ENCODE measurements around the gene SURF2. TPM values are rescaled to one million over a fixed set of nuclear protein-coding genes. Genes with fewer than 3 reads are reported as not detected.

SURF2 gene
- total and polyA plus RNA-seq, 5 donors: 11.3 to 23.4 (median 12.8) TPM

DNA sequence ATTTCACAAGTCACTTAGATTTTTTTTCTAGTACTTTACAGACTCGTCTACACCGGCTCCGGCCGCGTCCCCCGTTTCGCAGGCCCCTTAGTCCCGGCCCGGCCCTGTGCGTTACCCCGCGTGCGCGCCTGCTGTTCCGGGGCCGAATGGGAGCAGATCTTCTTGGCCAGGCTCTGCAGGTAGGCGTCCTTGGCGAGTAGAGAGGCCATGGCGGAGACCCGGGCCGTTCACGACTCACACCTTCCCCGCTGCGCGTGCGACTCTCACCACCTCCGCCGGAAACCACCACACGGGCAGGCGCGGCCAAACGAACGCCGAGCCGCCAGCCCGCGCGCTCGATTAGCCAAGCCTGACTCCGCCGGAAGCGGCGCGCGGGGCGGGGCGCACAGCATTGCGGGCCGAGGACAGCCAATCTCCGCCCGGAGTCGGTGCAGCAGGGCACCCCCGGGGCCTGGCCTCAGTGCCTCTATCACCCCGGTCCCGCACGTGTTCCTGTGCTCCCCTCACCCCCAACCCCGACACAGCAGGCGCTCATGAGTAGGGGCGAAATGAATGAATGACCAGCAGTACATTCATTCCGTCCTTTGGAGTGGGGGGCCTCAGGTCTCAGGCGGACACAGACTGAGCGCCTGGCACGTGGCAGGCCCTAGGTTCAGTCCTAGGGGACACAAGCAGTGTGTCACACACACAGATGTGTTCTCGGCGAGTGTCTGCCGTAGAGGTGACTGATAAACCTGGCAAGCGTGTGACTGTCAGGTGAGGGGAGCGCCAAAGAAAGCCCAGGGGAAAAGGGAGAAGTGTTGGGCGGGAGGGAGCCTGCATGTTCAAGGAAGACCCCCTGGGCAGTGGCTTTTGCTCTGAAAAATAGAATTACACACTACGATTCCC is 20.2 kb upstream of the SURF2 start, which contains the start of gene SURF6:
TSS of gene SURF6 (minus strand) at position 265 of the 888 bp plus-strand sequence. CDS start at position 209, 56 bp downstream.
- H3K4me1 ChIP-seq (ENCODE audit: control insufficient read depth, insufficient read depth, low read length): peaks cover 3% of the 10 kb centered on the region
- H3K9me3 ChIP-seq (ENCODE audit: control insufficient read depth, low read length): no peaks in the 10 kb centered on the region
- ATAC-seq: peak; percentile 96 to 97
- peak within 1 kb of the TSS; percentile 79 for H3K4me3 ChIP-seq (ENCODE audit: low read length)
- H3K27ac ChIP-seq (ENCODE audit: low read length): peak within 1 kb of the TSS; percentile 73
- H3K27me3 ChIP-seq (ENCODE audit: control insufficient read depth, insufficient read depth): no peaks in the 10 kb centered on the region
- 4% methylated on average over 70 of the region's 70 CpGs for WGBS
- intact Hi-C loops (cut with DNase I): no loop called here
- peak; percentile 94 to 97 (median 96) for DNase-seq

DNA sequence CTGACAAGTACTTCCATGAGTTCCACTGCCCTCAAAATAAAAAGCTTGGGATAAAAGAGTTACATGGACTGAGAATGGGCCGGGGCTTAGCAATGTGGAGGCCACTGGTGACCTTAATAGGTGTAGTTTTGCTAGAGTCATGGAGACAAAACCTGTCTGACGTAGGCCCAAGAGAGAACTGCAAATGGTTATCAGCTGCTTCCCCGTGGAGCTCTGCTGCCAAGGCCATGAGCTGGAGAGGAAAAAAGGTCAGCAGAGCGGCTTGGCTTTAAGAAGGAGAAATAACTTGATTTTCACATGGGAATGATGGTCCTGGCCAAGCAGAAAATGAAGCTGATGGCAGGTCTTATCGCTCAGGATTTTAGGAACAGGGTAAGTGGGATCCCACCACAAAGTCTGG is 16.7 kb upstream of the SURF2 start:
- DNase-seq (peak in 1 of 3 donors; percentile 7), ATAC-seq (no peak)
- H3K4me3 ChIP-seq (ENCODE audit: low read length): no peak overlapping the region
- H3K9me3 ChIP-seq (ENCODE audit: control insufficient read depth, low read length): no peaks in the 10 kb centered on the region
- no peaks in the 10 kb centered on the region for H3K27me3 ChIP-seq (ENCODE audit: control insufficient read depth, insufficient read depth)
- peaks cover 3% of the 10 kb centered on the region for H3K4me1 ChIP-seq (ENCODE audit: control insufficient read depth, insufficient read depth, low read length)
- WGBS: 74% methylated on average over 5 of the region's 5 CpGs
- intact Hi-C loops (cut with DNase I): no loop called here
- H3K27ac ChIP-seq (ENCODE audit: low read length): no peak overlapping the region

DNA sequence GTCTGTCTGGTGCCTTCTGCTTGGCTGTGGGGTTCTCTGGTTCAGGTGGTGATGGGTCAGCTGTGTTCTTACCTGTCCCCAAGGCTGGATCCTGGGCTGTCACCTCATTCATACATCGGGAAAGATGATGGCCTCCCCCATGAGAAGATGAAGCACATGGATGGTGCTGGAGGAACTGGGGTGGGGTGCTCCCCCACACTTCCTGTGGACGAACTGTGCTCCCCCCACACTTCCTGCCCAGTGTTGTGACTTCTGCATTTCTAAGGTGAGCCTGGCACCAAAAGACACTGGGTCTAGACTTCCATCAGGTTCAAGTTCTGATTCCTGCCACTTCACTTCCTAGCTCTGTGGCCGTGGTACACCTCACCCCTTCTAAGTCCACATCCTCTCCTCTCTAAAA is 16.1 kb upstream of the SURF2 start:
- Histone ChIP-seq H3K9me3 (ENCODE audit: control insufficient read depth, low read length) (no peaks in the 10 kb centered on the region), H3K4me1 (ENCODE audit: control insufficient read depth, insufficient read depth, low read length) (peaks cover 2% of the 10 kb centered on the region), H3K27me3 (ENCODE audit: control insufficient read depth, insufficient read depth) (no peaks in the 10 kb centered on the region), H3K27ac (ENCODE audit: low read length) (no peak overlapping the region), H3K4me3 (ENCODE audit: low read length) (no peak overlapping the region)
- DNase-seq (peak in 1 of 3 donors; percentile 34), ATAC-seq (no peak)
- 62% methylated on average over 3 of the region's 3 CpGs for WGBS
- intact Hi-C loops (cut with DNase I): no loop called here

DNA sequence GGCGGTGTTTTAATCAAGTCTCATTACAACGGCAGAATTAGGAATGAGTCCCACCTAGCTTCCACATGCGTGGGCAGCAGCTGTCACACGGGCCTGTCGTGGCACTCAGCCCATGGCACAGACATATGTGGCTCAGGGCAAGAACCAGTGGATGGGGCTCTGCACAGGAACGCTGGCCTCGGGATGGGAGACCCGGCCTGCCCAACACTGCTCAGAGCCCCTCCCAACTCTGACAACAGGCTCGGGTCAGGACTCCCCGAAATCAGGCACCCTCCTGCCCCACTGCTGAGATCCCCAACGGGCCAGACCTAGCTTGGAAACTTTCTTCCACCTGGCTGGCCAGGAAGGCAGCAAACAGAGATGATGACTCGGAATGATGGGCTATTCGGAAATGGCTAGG is 15.4 kb upstream of the SURF2 start:
- intact Hi-C loops (cut with DNase I): no loop called here
- Histone ChIP-seq H3K9me3 (ENCODE audit: control insufficient read depth, low read length) (no peaks in the 10 kb centered on the region), H3K4me3 (ENCODE audit: low read length) (no peak overlapping the region), H3K27me3 (ENCODE audit: control insufficient read depth, insufficient read depth) (no peaks in the 10 kb centered on the region), H3K27ac (ENCODE audit: low read length) (no peak overlapping the region), H3K4me1 (ENCODE audit: control insufficient read depth, insufficient read depth, low read length) (no peaks in the 10 kb centered on the region)
- WGBS: 84% methylated on average over 13 of the region's 13 CpGs
- ATAC-seq (no peak), DNase-seq (peak in 1 of 3 donors; percentile 35)

DNA sequence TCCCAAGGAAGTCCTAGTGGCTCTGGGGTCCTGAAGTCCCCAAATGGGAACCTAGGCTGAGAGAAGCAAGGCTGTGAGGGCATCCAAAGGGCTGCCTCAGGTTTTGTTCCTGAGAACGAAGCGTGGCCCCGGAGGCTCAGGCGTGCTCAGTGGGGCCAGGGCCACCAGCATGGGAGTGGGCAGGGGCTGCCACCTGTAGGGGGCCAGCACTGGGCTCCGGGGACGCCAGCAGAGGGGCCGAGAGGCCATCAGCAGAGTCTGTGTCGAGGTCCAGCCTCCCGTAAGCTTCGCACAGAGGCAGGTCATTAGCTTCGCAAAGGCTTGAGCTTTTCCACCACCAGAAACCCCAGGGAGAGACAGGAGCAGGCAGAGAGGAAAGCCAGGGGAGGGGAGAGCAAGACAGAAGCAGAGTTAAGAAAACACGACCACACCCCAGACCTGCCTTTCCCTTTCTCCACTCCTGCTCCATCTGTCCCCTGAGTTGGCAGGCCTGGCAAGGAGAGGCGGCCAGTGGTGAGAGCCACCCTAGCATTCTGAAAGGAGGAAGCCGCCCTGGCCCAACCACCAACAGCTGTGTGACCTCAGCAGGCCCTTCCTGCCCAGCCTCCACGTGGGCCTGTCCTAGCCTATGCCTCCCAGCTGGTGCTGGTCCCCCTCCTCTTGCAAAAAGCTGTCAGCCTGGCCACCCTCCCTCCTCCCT is 14.8 kb upstream of the SURF2 start:
- no peaks in the 10 kb centered on the region for H3K9me3 ChIP-seq (ENCODE audit: control insufficient read depth, low read length)
- intact Hi-C loops (cut with DNase I): no loop called here
- H3K4me3 ChIP-seq (ENCODE audit: low read length): no peak overlapping the region
- peaks cover 2% of the 10 kb centered on the region for H3K4me1 ChIP-seq (ENCODE audit: control insufficient read depth, insufficient read depth, low read length)
- ATAC-seq (peak; percentile 40 to 58), DNase-seq (peak; percentile 48 to 82 (median 82))
- no peaks in the 10 kb centered on the region for H3K27me3 ChIP-seq (ENCODE audit: control insufficient read depth, insufficient read depth)
- 86% methylated on average over 15 of the region's 15 CpGs for WGBS
- no peak overlapping the region for H3K27ac ChIP-seq (ENCODE audit: low read length)

DNA sequence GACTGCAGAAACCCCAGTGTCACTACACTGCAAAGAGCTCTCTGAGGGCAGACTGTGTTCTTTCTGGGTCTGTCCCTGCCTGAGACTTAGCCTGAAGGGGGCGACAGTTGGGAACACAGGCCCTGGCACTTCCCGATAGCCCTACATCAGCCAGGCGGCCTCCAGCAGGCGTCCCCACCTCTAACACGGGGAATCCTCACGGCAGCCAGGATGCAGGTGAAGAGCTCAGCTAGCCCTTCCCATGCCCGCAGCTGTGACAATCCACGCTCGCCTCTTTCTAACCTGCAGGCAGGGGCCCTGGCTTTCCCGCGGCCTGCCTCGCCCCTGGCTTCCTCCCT is 14.3 kb upstream of the SURF2 start:
- no peak overlapping the region for H3K4me3 ChIP-seq (ENCODE audit: low read length)
- no peak for DNase-seq
- no peaks in the 10 kb centered on the region for H3K27me3 ChIP-seq (ENCODE audit: control insufficient read depth, insufficient read depth)
- ATAC-seq: no peak
- no peak overlapping the region for H3K27ac ChIP-seq (ENCODE audit: low read length)
- WGBS: 78% methylated on average over 12 of the region's 12 CpGs
- H3K9me3 ChIP-seq (ENCODE audit: control insufficient read depth, low read length): no peaks in the 10 kb centered on the region
- peaks cover 6% of the 10 kb centered on the region for H3K4me1 ChIP-seq (ENCODE audit: control insufficient read depth, insufficient read depth, low read length)
- intact Hi-C loops (cut with DNase I): no loop called here

DNA sequence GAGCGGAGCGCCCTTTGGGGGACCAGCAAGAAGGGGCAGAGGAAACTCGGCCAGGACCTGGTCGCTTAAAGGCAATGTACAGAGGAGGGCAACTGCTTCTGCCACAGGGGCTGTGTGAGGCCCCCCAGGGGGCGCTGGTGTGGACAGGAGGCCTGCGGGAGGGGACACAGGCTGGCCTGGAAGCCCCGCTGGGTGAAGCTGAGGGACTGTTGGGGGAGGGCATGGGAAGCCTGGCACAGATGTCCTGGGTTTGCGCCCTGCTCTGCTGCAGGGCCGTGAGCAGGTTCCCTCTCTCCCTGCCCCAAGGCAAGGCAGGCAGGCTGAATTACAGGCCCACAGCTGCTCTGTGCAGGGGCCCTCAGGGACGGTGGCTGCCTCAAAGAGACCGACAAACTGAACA is 13.8 kb upstream of the SURF2 start:
- H3K27me3 ChIP-seq (ENCODE audit: control insufficient read depth, insufficient read depth): no peaks in the 10 kb centered on the region
- peaks cover 6% of the 10 kb centered on the region for H3K4me1 ChIP-seq (ENCODE audit: control insufficient read depth, insufficient read depth, low read length)
- no peak overlapping the region for H3K27ac ChIP-seq (ENCODE audit: low read length)
- ATAC-seq (no peak), DNase-seq (peak in 2 of 3 donors; percentile 46 to 52)
- H3K4me3 ChIP-seq (ENCODE audit: low read length): no peak overlapping the region
- no peaks in the 10 kb centered on the region for H3K9me3 ChIP-seq (ENCODE audit: control insufficient read depth, low read length)
- 79% methylated on average over 11 of the region's 11 CpGs for WGBS
- intact Hi-C loops (cut with DNase I): no loop called here

DNA sequence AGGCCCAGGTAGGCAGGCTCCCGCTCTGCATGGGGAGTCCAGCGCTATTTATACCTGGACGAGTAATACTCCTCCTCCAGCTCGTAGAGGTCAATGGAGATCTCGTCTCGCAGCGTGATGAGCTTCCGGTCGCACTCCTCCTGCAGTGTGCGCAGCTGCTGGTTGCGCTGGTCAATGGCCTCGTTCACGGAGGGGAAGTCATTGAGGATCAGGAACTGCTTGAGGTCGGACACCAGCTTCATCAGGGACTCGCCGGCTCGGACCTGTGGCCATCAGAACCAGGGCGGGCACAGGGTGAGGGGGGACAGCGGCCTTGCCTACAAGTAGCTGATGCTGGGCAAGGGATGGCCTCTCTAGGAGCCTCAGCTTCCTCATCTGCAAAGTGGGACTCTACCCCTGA is 12.3 kb upstream of the SURF2 start:
- peaks cover 8% of the 10 kb centered on the region for H3K4me1 ChIP-seq (ENCODE audit: control insufficient read depth, insufficient read depth, low read length)
- H3K4me3 ChIP-seq (ENCODE audit: low read length): no peak overlapping the region
- no peaks in the 10 kb centered on the region for H3K9me3 ChIP-seq (ENCODE audit: control insufficient read depth, low read length)
- DNase-seq: peak in 1 of 3 donors; percentile 32
- intact Hi-C loops (cut with DNase I): no loop called here
- 94% methylated on average over 19 of the region's 19 CpGs for WGBS
- no peak for ATAC-seq
- H3K27ac ChIP-seq (ENCODE audit: low read length): no peak overlapping the region
- H3K27me3 ChIP-seq (ENCODE audit: control insufficient read depth, insufficient read depth): no peaks in the 10 kb centered on the region

DNA sequence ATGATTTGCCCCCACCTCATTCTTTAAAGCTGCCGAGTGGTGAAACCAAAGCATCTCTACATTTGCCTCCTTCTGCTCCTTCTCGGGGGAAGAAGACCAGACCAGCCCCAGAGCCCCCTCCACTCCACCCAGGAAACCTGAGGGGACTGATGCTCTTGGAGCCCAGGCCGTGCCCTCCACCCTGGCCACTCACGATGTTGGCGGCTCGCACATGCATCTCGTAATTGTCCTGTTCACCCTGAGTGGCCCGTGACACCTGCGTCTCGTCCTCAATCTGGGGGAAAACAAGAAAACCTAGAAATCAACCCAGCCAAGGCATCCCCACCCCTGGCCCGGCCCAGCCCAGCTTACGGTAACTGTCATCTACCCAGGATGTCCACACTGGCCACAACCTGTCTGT is 11.4 kb upstream of the SURF2 start:
- intact Hi-C loops (cut with DNase I): no loop called here
- peaks cover 11% of the 10 kb centered on the region for H3K4me1 ChIP-seq (ENCODE audit: control insufficient read depth, insufficient read depth, low read length)
- DNase-seq (peak in 1 of 3 donors; percentile 54), ATAC-seq (no peak)
- no peak overlapping the region for H3K27ac ChIP-seq (ENCODE audit: low read length)
- no peaks in the 10 kb centered on the region for H3K9me3 ChIP-seq (ENCODE audit: control insufficient read depth, low read length)
- H3K4me3 ChIP-seq (ENCODE audit: low read length): no peak overlapping the region
- 94% methylated on average over 12 of the region's 12 CpGs for WGBS
- H3K27me3 ChIP-seq (ENCODE audit: control insufficient read depth, insufficient read depth): no peaks in the 10 kb centered on the region

DNA sequence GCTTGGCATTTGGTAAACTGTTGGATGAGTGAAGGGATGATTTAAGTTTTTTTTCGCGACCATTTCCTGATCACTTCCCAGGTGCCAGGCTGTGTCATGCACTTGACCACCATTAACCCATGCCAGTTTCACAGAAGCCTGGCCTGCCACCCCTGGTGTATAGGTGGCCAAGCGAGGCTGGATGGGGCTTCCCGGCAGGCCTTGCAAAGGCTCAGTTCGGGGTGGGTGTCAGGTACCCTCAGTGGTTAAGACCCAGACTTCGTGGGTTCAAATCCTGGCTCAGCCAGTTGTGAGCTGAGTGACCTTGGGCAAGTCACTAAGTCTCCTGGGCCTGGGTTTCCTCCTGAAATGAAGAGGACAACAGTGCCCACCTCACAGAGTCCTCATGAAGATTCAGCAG is 10.8 kb upstream of the SURF2 start:
- DNase-seq: peak in 1 of 3 donors; percentile 56
- no peak overlapping the region for H3K27ac ChIP-seq (ENCODE audit: low read length)
- H3K4me3 ChIP-seq (ENCODE audit: low read length): no peak overlapping the region
- 94% methylated on average over 6 of the region's 6 CpGs for WGBS
- peaks cover 11% of the 10 kb centered on the region for H3K4me1 ChIP-seq (ENCODE audit: control insufficient read depth, insufficient read depth, low read length)
- no peaks in the 10 kb centered on the region for H3K9me3 ChIP-seq (ENCODE audit: control insufficient read depth, low read length)
- ATAC-seq: no peak
- intact Hi-C loops (cut with DNase I): no loop called here
- no peaks in the 10 kb centered on the region for H3K27me3 ChIP-seq (ENCODE audit: control insufficient read depth, insufficient read depth)

Data from right cardiac atrium (tissue), 5 donors.